Activated naive CD8-positive, alpha-beta T cell treated with anti-CD3 and anti-CD28 coated beads, Interleukin-2, amount 50 U/mL, for 24 hours (primary cell): Measurements from ENCODE around the gene MISP.
A peak's percentile ranks its signal among the peaks of the same experiment; 100 is the strongest.
"Not testable (repeated sequence)": the region's sequence is repeated elsewhere in the genome, so short reads cannot be mapped to it uniquely, and the experiment has no call there.

Source experiments
- ATAC-seq: fragments of 150-1000 bp; cut with Tn5 transposase; one replicate; pipeline ENCODE4 v1.10.0; 2021
- DNase-seq: peaks from one replicate; pipeline ENCODE4 v3.0.0; 2021
- H3K27ac Mint-ChIP-seq: one replicate; pipeline ENCODE4 v1.8.0; 2021; ENCODE audit warnings: mild to moderate bottlenecking, mixed read lengths
- H3K27me3 Mint-ChIP-seq: one replicate; pipeline ENCODE4 v1.8.0; 2021; ENCODE audit warnings: mixed read lengths
- H3K36me3 Mint-ChIP-seq: one replicate; pipeline ENCODE4 v1.8.0; 2021; ENCODE audit warnings: low read depth, mixed read lengths
- H3K4me1 Mint-ChIP-seq: one replicate; pipeline ENCODE4 v1.8.0; 2021; ENCODE audit warnings: mixed read lengths
- H3K4me3 Mint-ChIP-seq: one replicate; pipeline ENCODE4 v1.8.0; 2021; ENCODE audit warnings: mild to moderate bottlenecking, moderate library complexity, mixed read lengths
- H3K9me3 Mint-ChIP-seq: one replicate; pipeline ENCODE4 v1.8.0; 2021; ENCODE audit warnings: mixed read lengths

The MISP gene

GRCh38 chr19:736125-736524 lies 14.8 kb upstream of the MISP start:
- H3K4me1 Mint-ChIP-seq = peaks cover 9% of the 10 kb centered on the region
- no peak overlapping the region for H3K4me3 Mint-ChIP-seq
- no peaks in the 10 kb centered on the region for H3K36me3 Mint-ChIP-seq
- H3K27ac Mint-ChIP-seq = no peak overlapping the region
- DNase-seq (no peak), ATAC-seq (no peak)
- H3K27me3 Mint-ChIP-seq = peaks cover 2% of the 10 kb centered on the region
- H3K9me3 Mint-ChIP-seq = no peaks in the 10 kb centered on the region

- Mint-ChIP-seq H3K27me3 (peaks cover 2% of the 10 kb centered on the region), H3K36me3 (no peaks in the 10 kb centered on the region), H3K4me3 (no peak overlapping the region), H3K4me1 (peaks cover 7% of the 10 kb centered on the region), H3K9me3 (no peaks in the 10 kb centered on the region), H3K27ac (no peak overlapping the region)
- ATAC-seq (peak; percentile 53), DNase-seq (peak; percentile 73)
Observed at GRCh38 chr19:737591-738093, 13.3 kb upstream of the MISP start.

GRCh38 chr19:738509-739128 lies 12.3 kb upstream of the MISP start:
- Mint-ChIP-seq H3K4me3 (no peak overlapping the region), H3K9me3 (no peaks in the 10 kb centered on the region), H3K27ac (no peak overlapping the region), H3K4me1 (peaks cover 2% of the 10 kb centered on the region), H3K27me3 (peaks cover 2% of the 10 kb centered on the region), H3K36me3 (no peaks in the 10 kb centered on the region)
- no peak for ATAC-seq
- no peak for DNase-seq

- Mint-ChIP-seq H3K4me1 (no peaks in the 10 kb centered on the region), H3K27me3 (peaks cover 2% of the 10 kb centered on the region), H3K4me3 (no peak overlapping the region), H3K36me3 (no peaks in the 10 kb centered on the region), H3K9me3 (no peaks in the 10 kb centered on the region), H3K27ac (no peak overlapping the region)
- no peak for DNase-seq
- no peak for ATAC-seq
Observed at GRCh38 chr19:739998-740715, 10.8 kb upstream of the MISP start.

- not testable (repeated sequence) for H3K36me3 Mint-ChIP-seq, H3K4me3 Mint-ChIP-seq, ATAC-seq, H3K9me3 Mint-ChIP-seq, H3K4me1 Mint-ChIP-seq, DNase-seq, H3K27me3 Mint-ChIP-seq, H3K27ac Mint-ChIP-seq
Observed at GRCh38 chr19:740816-741505, 10.0 kb upstream of the MISP start.

GRCh38 chr19:741506-742131 lies 9.3 kb upstream of the MISP start:
- no peak for DNase-seq
- H3K9me3 Mint-ChIP-seq = no peaks in the 10 kb centered on the region
- H3K4me3 Mint-ChIP-seq = no peak overlapping the region
- no peaks in the 10 kb centered on the region for H3K4me1 Mint-ChIP-seq
- no peak overlapping the region for H3K27ac Mint-ChIP-seq
- no peak for ATAC-seq
- H3K27me3 Mint-ChIP-seq = peaks cover 2% of the 10 kb centered on the region
- no peaks in the 10 kb centered on the region for H3K36me3 Mint-ChIP-seq

- Mint-ChIP-seq H3K4me1 (no peaks in the 10 kb centered on the region), H3K27ac (no peak overlapping the region), H3K4me3 (no peak overlapping the region), H3K36me3 (no peaks in the 10 kb centered on the region), H3K9me3 (no peaks in the 10 kb centered on the region), H3K27me3 (no peaks in the 10 kb centered on the region)
- DNase-seq (no peak), ATAC-seq (no peak)
Observed at GRCh38 chr19:742540-743075, 8.3 kb upstream of the MISP start.

- no peaks in the 10 kb centered on the region for H3K27me3 Mint-ChIP-seq
- no peaks in the 10 kb centered on the region for H3K9me3 Mint-ChIP-seq
- H3K4me1 Mint-ChIP-seq = no peaks in the 10 kb centered on the region
- no peaks in the 10 kb centered on the region for H3K36me3 Mint-ChIP-seq
- H3K27ac Mint-ChIP-seq = no peak overlapping the region
- DNase-seq = no peak
- H3K4me3 Mint-ChIP-seq = no peak overlapping the region
- ATAC-seq = no peak
Observed at GRCh38 chr19:743168-743687, 7.7 kb upstream of the MISP start.

GRCh38 chr19:745138-745537 lies 5.8 kb upstream of the MISP start:
- not testable (repeated sequence) for H3K4me3 Mint-ChIP-seq, H3K27ac Mint-ChIP-seq, H3K27me3 Mint-ChIP-seq, H3K36me3 Mint-ChIP-seq, DNase-seq, H3K4me1 Mint-ChIP-seq, H3K9me3 Mint-ChIP-seq, ATAC-seq

- Mint-ChIP-seq H3K36me3 (no peaks in the 10 kb centered on the region), H3K4me3 (no peak overlapping the region), H3K4me1 (no peaks in the 10 kb centered on the region), H3K27ac (no peak overlapping the region), H3K9me3 (no peaks in the 10 kb centered on the region), H3K27me3 (no peaks in the 10 kb centered on the region)
- ATAC-seq (no peak), DNase-seq (no peak)
Observed at GRCh38 chr19:746208-746819, 4.6 kb upstream of the MISP start.

GRCh38 chr19:746956-747355 lies 4.0 kb upstream of the MISP start:
- Mint-ChIP-seq H3K9me3 (no peaks in the 10 kb centered on the region), H3K27me3 (no peaks in the 10 kb centered on the region), H3K4me1 (no peaks in the 10 kb centered on the region), H3K4me3 (no peak overlapping the region), H3K36me3 (no peaks in the 10 kb centered on the region), H3K27ac (no peak overlapping the region)
- DNase-seq (no peak), ATAC-seq (no peak)

- DNase-seq (no peak), ATAC-seq (no peak)
- H3K27me3 Mint-ChIP-seq = no peaks in the 10 kb centered on the region
- no peaks in the 10 kb centered on the region for H3K36me3 Mint-ChIP-seq
- H3K4me1 Mint-ChIP-seq = no peaks in the 10 kb centered on the region
- H3K4me3 Mint-ChIP-seq = no peak overlapping the region
- H3K27ac Mint-ChIP-seq = no peak overlapping the region
- no peaks in the 10 kb centered on the region for H3K9me3 Mint-ChIP-seq
Observed at GRCh38 chr19:747432-748273, 3.3 kb upstream of the MISP start.

GRCh38 chr19:748274-748598 lies 2.7 kb upstream of the MISP start:
- Mint-ChIP-seq H3K27ac (no peak overlapping the region), H3K36me3 (no peaks in the 10 kb centered on the region), H3K9me3 (no peaks in the 10 kb centered on the region), H3K27me3 (no peaks in the 10 kb centered on the region), H3K4me3 (no peak overlapping the region), H3K4me1 (no peaks in the 10 kb centered on the region)
- ATAC-seq (no peak), DNase-seq (no peak)
